Measurements from ENCODE around the gene UBR1.

- TF ChIP-seq CTCF (IDR thresholded peaks at IDR 0.05; ENCODE audit: extremely low read depth in 1 of 2, insufficient read depth in 1 of 2, low read depth in 1 of 2, low read length in 2 of 2) = no peak
- TF ChIP-seq POLR2AphosphoS5 (IDR thresholded peaks at IDR 0.05; ENCODE audit: insufficient read depth, low read depth, low read length) = no peak
- no peak for TF ChIP-seq POLR2A (IDR thresholded peaks at IDR 0.05; ENCODE audit: low read depth, low read length)
- TF ChIP-seq MYC (IDR thresholded peaks at IDR 0.05; ENCODE audit: low read depth, low read length) = no peak
- TF ChIP-seq EZH2 (IDR thresholded peaks at IDR 0.05; ENCODE audit: borderline replicate concordance, low read depth, low read length, severe bottlenecking) = no peak
- TF ChIP-seq MAX (IDR thresholded peaks at IDR 0.05; ENCODE audit: insufficient read depth, insufficient read length) = no peak
- no peak for TF ChIP-seq GATA2 (IDR thresholded peaks at IDR 0.05; ENCODE audit: insufficient read depth, insufficient read length, low read depth, low read length)
Observed at GRCh38 chr15:42973114-42973513, 132.7 kb downstream of the UBR1 start.
